SK-N-SH treated with all-trans-retinoic acid at 6 μM for 48 hours (cell line): Measurements from ENCODE around the gene TMEM238.

Experiments used
- CREB5 ChIP-seq: fragments of 250-450 bp; sonication (Bioruptor Pico); IDR thresholded peaks from 2 replicates; pipeline ENCODE4 v1.5.1; 2020; ENCODE audit warnings: low read depth, mild to moderate bottlenecking, moderate library complexity
- ESRRG ChIP-seq: fragments of 250-450 bp; sonication (Bioruptor Pico); IDR thresholded peaks from 2 replicates; pipeline ENCODE4 v1.6.1; 2021; ENCODE audit warnings: mild to moderate bottlenecking
- GLIS3 ChIP-seq: fragments of 250-450 bp; sonication (Bioruptor Pico); IDR thresholded peaks from 2 replicates; pipeline ENCODE4 v1.5.0; 2020; ENCODE audit warnings: mild to moderate bottlenecking, moderate library complexity
- ISL1 ChIP-seq: fragments of 250-450 bp; sonication (Bioruptor Pico); IDR thresholded peaks from 2 replicates; pipeline ENCODE4 v2.1.2; 2022; ENCODE audit warnings: mild to moderate bottlenecking, moderate library complexity
- PATZ1 ChIP-seq: fragments of 250-450 bp; sonication (Bioruptor Pico); IDR thresholded peaks from 2 replicates; pipeline ENCODE4 v1.8.0; 2020; ENCODE audit warnings: mild to moderate bottlenecking, moderate library complexity, borderline replicate concordance
- RARB ChIP-seq: fragments of 250-450 bp; sonication (Bioruptor Pico); IDR thresholded peaks from 2 replicates; pipeline ENCODE4 v1.8.0; 2021; ENCODE audit warnings: mild to moderate bottlenecking, moderate library complexity
- SNAI2 ChIP-seq: fragments of 250-450 bp; sonication (Bioruptor Pico); IDR thresholded peaks from 2 replicates; pipeline ENCODE4 v1.5.0; 2020; ENCODE audit warnings: mild to moderate bottlenecking, moderate library complexity
- TOX ChIP-seq: fragments of 250-450 bp; sonication (Bioruptor Pico); IDR thresholded peaks from 2 replicates; pipeline ENCODE4 v1.8.0; 2021; ENCODE audit warnings: mild to moderate bottlenecking, moderate library complexity, borderline replicate concordance
- TSHZ2 ChIP-seq: fragments of 250-450 bp; sonication (Bioruptor Pico); IDR thresholded peaks from 2 replicates; pipeline ENCODE4 v1.5.0; 2020; ENCODE audit warnings: mild to moderate bottlenecking, moderate library complexity
- ZC3H10 ChIP-seq: fragments of 250-450 bp; sonication (Bioruptor Pico); IDR thresholded peaks from 2 replicates; pipeline ENCODE4 v1.5.1; 2021; ENCODE audit warnings: mild to moderate bottlenecking, moderate library complexity
- ZFP3 ChIP-seq: fragments of 250-450 bp; sonication (Bioruptor Pico); IDR thresholded peaks from 2 replicates; pipeline ENCODE4 v1.5.0; 2020; ENCODE audit warnings: mild to moderate bottlenecking, moderate library complexity
- ZNF565 ChIP-seq: fragments of 450-650 bp; formaldehyde crosslinking; conservative IDR thresholded peaks from 2 replicates; pipeline ENCODE4 v1.5.0; 2020; ENCODE audit warnings: low read depth, mild to moderate bottlenecking, moderate library complexity
- ZNF70 ChIP-seq: fragments of 450-650 bp; formaldehyde crosslinking; IDR thresholded peaks from 2 replicates; pipeline ENCODE4 v1.5.0; 2020; ENCODE audit warnings: mild to moderate bottlenecking, moderate library complexity

GRCh38 chr19:55406091-55406825 is 22.2 kb upstream of the TMEM238 start:
- no peak for TF ChIP-seq PATZ1 (CRISPR knock-in tag)
- no peak for TF ChIP-seq ZNF565 (CRISPR knock-in tag)
- no peak for TF ChIP-seq TOX
- no peak for TF ChIP-seq ZFP3 (CRISPR knock-in tag)
- TF ChIP-seq ZNF70 (CRISPR knock-in tag): no peak
- TF ChIP-seq RARB (CRISPR knock-in tag): no peak
- TF ChIP-seq ISL1 (CRISPR knock-in tag): no peak
- TF ChIP-seq ZC3H10: no peak
- no peak for TF ChIP-seq CREB5
- no peak for TF ChIP-seq GLIS3
- no peak for TF ChIP-seq ESRRG
- TF ChIP-seq SNAI2 (CRISPR knock-in tag): no peak
- TF ChIP-seq TSHZ2 (CRISPR knock-in tag): no peak
